PC-3 (cell line): ENCODE results near the gene RFX4. TPM values are rescaled to one million over a fixed set of nuclear protein-coding genes. Genes with fewer than 3 reads are reported as not detected.

Experiments used
- ATAC-seq: fragments of 200-7000 bp; cut with Tn5 transposase; 2 replicates; pipeline ENCODE4 v1.9.1; 2020; ENCODE audit warnings: mild to moderate bottlenecking, moderate library complexity
- BruUV-seq: library from RNA; stranded (reverse); fragments of 400-500 nt; replicated peaks from 2 replicates; lab custom pipeline; 2021; lab: Mats Ljungman, UMichigan
- CTCF ChIA-PET: fragments of 300-600 bp; sonication (Branson Sonifier 250); formaldehyde crosslinking; loops from one replicate; lab custom pipeline; 2022; ENCODE audit warnings: antibody characterized with exemption; lab: Charles Lee
- POLR2A ChIA-PET: fragments of 300-600 bp; sonication (Branson Sonifier 250); formaldehyde crosslinking; loops from one replicate; lab custom pipeline; 2022; ENCODE audit warnings: antibody characterized with exemption; ENCODE audit not compliant: unreplicated experiment; lab: Charles Lee
- DNase-seq: peaks from one replicate; pipeline ENCODE4 v3.0.0-alpha.2; 2015
- H2AFZ ChIP-seq: fragments of 300-600 bp; sonication (generic); 2 replicates; pipeline ENCODE4 v1.6.0; 2016; ENCODE audit warnings: antibody characterized with exemption, low read length
- H3F3A ChIP-seq: fragments of 300-600 bp; sonication (generic); one replicate; pipeline ENCODE4 v1.6.0; 2017; ENCODE audit warnings: antibody characterized with exemption, low read length, control low read depth, mild to moderate bottlenecking; ENCODE audit not compliant: unreplicated experiment
- H3K27ac ChIP-seq: fragments of 300-600 bp; sonication (generic); 2 replicates; pipeline ENCODE4 v1.5.1; 2016; ENCODE audit warnings: mild to moderate bottlenecking, low read length
- H3K27me3 ChIP-seq: fragments of 300-600 bp; sonication (generic); 2 replicates; pipeline ENCODE4 v1.6.1; 2016; ENCODE audit warnings: low read length, mixed read lengths
- H3K36me3 ChIP-seq: fragments of 300-600 bp; sonication (generic); 2 replicates; pipeline ENCODE4 v1.6.1; 2016; ENCODE audit warnings: low read depth, mixed run types, low read length, mixed read lengths
- H3K4me1 ChIP-seq: fragments of 300-600 bp; sonication (generic); 2 replicates; pipeline ENCODE4 v1.5.1; 2016; ENCODE audit warnings: low read length; ENCODE audit not compliant: insufficient read depth
- H3K4me2 ChIP-seq: fragments of 300-600 bp; sonication (generic); 2 replicates; pipeline ENCODE4 v1.6.0; 2016; ENCODE audit warnings: low read length
- H3K4me3 ChIP-seq: fragments of 300-600 bp; sonication (generic); 2 replicates; pipeline ENCODE4 v1.5.1; 2016; ENCODE audit warnings: mild to moderate bottlenecking, low read length, mixed read lengths
- H3K79me2 ChIP-seq: fragments of 300-600 bp; sonication (generic); 2 replicates; pipeline ENCODE4 v1.6.1; 2017; ENCODE audit warnings: low read length, mixed read lengths
- H3K9ac ChIP-seq: fragments of 300-600 bp; sonication (generic); 2 replicates; pipeline ENCODE4 v1.6.0; 2016; ENCODE audit warnings: mild to moderate bottlenecking, low read length
- H3K9me2 ChIP-seq: fragments of 300-600 bp; sonication (generic); replicated peaks from 2 replicates; pipeline ENCODE4 v1.6.1; 2016; ENCODE audit warnings: mixed run types, low read length, mixed read lengths
- H3K9me3 ChIP-seq: fragments of 300-600 bp; sonication (generic); 2 replicates; pipeline ENCODE4 v1.6.1; 2016; ENCODE audit warnings: low read length, mixed read lengths
- H4K20me1 ChIP-seq: fragments of 300-600 bp; sonication (generic); 2 replicates; pipeline ENCODE4 v1.6.1; 2016; ENCODE audit warnings: low read length, mixed read lengths
- EZH2 ChIP-seq: fragments of 300-600 bp; sonication (generic); IDR thresholded peaks from one replicate; pipeline ENCODE4 v1.6.1; 2017; ENCODE audit warnings: antibody characterized with exemption, mild to moderate bottlenecking, low read length; ENCODE audit not compliant: unreplicated experiment
- EZH2phosphoT487 ChIP-seq: fragments of 300-600 bp; sonication (generic); IDR thresholded peaks from 2 replicates; pipeline ENCODE4 v1.6.1; 2018; ENCODE audit warnings: mild to moderate bottlenecking, antibody characterized with exemption, low read length, borderline replicate concordance
- intact Hi-C: fragments of 100-400 bp; cut with micrococcal nuclease; formaldehyde crosslinking; loops from 2 replicates; pipeline ENCODE4 v1.9.0; 2023
- total RNA-seq: library from RNA; depleted of rRNA; stranded (reverse); fragments of >200 nt; gene quantifications from 2 replicates; pipeline ENCODE4 v1.2.3, GENCODE V29; 2014
- TF ChIP-seq, protein P1 (sequence below): fragments of 300-600 bp; sonication (generic); conservative IDR thresholded peaks from 2 replicates; pipeline ENCODE4 v1.5.1; 2017; ENCODE audit warnings: antibody characterized with exemption, low read depth, mild to moderate bottlenecking, low read length

The RFX4 gene
- total RNA-seq, 1 experiment from 2014 or later: not detected

DNA sequence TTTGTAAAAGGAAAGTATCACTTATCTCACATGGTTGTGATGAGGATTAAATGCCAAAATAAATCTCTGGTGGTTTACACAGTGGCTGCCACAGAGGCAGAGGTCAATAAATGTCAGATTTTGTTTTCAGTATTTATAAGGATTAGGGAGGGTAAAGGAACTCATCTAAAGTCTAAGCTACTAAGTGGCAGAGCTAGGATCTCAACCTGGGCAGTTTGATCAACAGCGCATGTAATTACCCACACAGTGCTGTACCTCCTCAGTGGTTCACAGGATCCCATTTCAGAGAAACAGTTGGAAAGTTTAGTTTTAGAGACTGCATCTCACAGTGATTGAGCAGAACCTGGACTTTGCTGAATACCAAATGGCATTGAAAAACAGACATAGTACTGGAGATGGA is 146.8 kb downstream of the RFX4 start:
- no peak for ATAC-seq
- no peak overlapping the region for H3K4me3 ChIP-seq
- H3K9me3 ChIP-seq: no peaks in the 10 kb centered on the region
- no peak overlapping the region for H3K9ac ChIP-seq
- BruUV-seq: no TSS peak
- ChIA-PET POLR2A (no interaction called here), CTCF (no interaction called here)
- H3K79me2 ChIP-seq: no peaks in the 10 kb centered on the region
- DNase-seq: no peak
- TF ChIP-seq, protein P1, sequence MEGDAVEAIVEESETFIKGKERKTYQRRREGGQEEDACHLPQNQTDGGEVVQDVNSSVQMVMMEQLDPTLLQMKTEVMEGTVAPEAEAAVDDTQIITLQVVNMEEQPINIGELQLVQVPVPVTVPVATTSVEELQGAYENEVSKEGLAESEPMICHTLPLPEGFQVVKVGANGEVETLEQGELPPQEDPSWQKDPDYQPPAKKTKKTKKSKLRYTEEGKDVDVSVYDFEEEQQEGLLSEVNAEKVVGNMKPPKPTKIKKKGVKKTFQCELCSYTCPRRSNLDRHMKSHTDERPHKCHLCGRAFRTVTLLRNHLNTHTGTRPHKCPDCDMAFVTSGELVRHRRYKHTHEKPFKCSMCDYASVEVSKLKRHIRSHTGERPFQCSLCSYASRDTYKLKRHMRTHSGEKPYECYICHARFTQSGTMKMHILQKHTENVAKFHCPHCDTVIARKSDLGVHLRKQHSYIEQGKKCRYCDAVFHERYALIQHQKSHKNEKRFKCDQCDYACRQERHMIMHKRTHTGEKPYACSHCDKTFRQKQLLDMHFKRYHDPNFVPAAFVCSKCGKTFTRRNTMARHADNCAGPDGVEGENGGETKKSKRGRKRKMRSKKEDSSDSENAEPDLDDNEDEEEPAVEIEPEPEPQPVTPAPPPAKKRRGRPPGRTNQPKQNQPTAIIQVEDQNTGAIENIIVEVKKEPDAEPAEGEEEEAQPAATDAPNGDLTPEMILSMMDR: no peak
- peaks cover 13% of the 10 kb centered on the region for H3K27me3 ChIP-seq
- H3K9me2 ChIP-seq: no peaks in the 10 kb centered on the region
- intact Hi-C loops: no loop called here
- no peaks in the 10 kb centered on the region for H4K20me1 ChIP-seq
- H3K4me1 ChIP-seq: no peaks in the 10 kb centered on the region
- no peaks in the 10 kb centered on the region for H3K36me3 ChIP-seq
- no peak overlapping the region for H2AFZ ChIP-seq
- H3K4me2 ChIP-seq: no peak overlapping the region
- H3F3A ChIP-seq: no peaks in the 10 kb centered on the region
- no peak overlapping the region for H3K27ac ChIP-seq

- TF ChIP-seq, protein P1: no peak
- TF ChIP-seq EZH2 (no peak), EZH2phosphoT487 (no peak)
- Histone ChIP-seq H3K9ac (no peak overlapping the region), H3K4me1 (no peaks in the 10 kb centered on the region), H3K79me2 (no peaks in the 10 kb centered on the region), H3K4me2 (no peak overlapping the region), H3K36me3 (no peaks in the 10 kb centered on the region), H3K9me3 (no peaks in the 10 kb centered on the region), H4K20me1 (no peaks in the 10 kb centered on the region), H3K4me3 (no peak overlapping the region), H3K27me3 (peaks cover 28% of the 10 kb centered on the region), H3K9me2 (no peaks in the 10 kb centered on the region), H3F3A (no peaks in the 10 kb centered on the region), H3K27ac (no peak overlapping the region), H2AFZ (no peak overlapping the region)
- ChIA-PET CTCF (no interaction called here), POLR2A (no interaction called here)
- intact Hi-C loops: no loop called here
- no TSS peak for BruUV-seq
- ATAC-seq: no peak
- DNase-seq: no peak
Observed at GRCh38 chr12:106732890-106733289, 150.1 kb downstream of the RFX4 start.

GRCh38 chr12:106733660-106734059 is 150.9 kb downstream of the RFX4 start:
- Histone ChIP-seq H3K27me3 (peaks cover 24% of the 10 kb centered on the region; the same call in 1 of the 2 replicates), H3K4me2 (no peak overlapping the region), H4K20me1 (no peaks in the 10 kb centered on the region), H2AFZ (no peak overlapping the region), H3K4me1 (no peaks in the 10 kb centered on the region), H3K36me3 (no peaks in the 10 kb centered on the region), H3K9me2 (no peaks in the 10 kb centered on the region), H3K27ac (no peak overlapping the region), H3F3A (no peaks in the 10 kb centered on the region), H3K9ac (no peak overlapping the region), H3K79me2 (no peaks in the 10 kb centered on the region), H3K9me3 (no peaks in the 10 kb centered on the region), H3K4me3 (no peak overlapping the region)
- BruUV-seq: no TSS peak
- intact Hi-C loops: no loop called here
- CTCF ChIA-PET: no interaction called here
- ATAC-seq: no peak
- DNase-seq: no peak
- POLR2A ChIA-PET: no interaction called here
- TF ChIP-seq, protein P1: no peak
- no peak for TF ChIP-seq EZH2
- TF ChIP-seq EZH2phosphoT487: no peak
